GM23338 (cell line): ENCODE measurements around the gene CLEC18C. TPM values are rescaled to one million over a fixed set of nuclear protein-coding genes. Genes with fewer than 3 reads are reported as not detected.

Experiments used
- ATAC-seq: fragments of 200-7000 bp; cut with Tn5 transposase; 3 replicates; pipeline ENCODE4 v1.9.1; 2020
- DNase-seq: peaks from one replicate; pipeline ENCODE4 v3.0.0-alpha.2; 2015; ENCODE audit warnings: low spot score
- H2AFZ ChIP-seq: fragments of 200-600 bp; sonication (generic); 2 replicates; pipeline ENCODE4 v1.8.0; 2016; ENCODE audit warnings: antibody characterized with exemption, mild to moderate bottlenecking, moderate library complexity
- H3F3A ChIP-seq: fragments of 200-600 bp; sonication (generic); replicated peaks from 2 replicates; pipeline ENCODE4 v1.8.0; 2017; ENCODE audit warnings: antibody characterized with exemption, mixed run types, low read depth
- H3K27ac ChIP-seq: fragments of 200-600 bp; sonication (generic); 2 replicates; pipeline ENCODE4 v1.6.1; 2016; ENCODE audit warnings: low read depth
- H3K27me3 ChIP-seq: fragments of 200-600 bp; sonication (generic); 2 replicates; pipeline ENCODE4 v1.8.0; 2016; ENCODE audit warnings: mild to moderate bottlenecking, mixed run types, moderate library complexity; ENCODE audit not compliant: insufficient read depth
- H3K36me3 ChIP-seq: fragments of 200-600 bp; sonication (generic); 2 replicates; pipeline ENCODE4 v1.8.0; 2016; ENCODE audit warnings: mild to moderate bottlenecking; ENCODE audit not compliant: insufficient read depth
- H3K4me1 ChIP-seq: fragments of 200-600 bp; sonication (generic); 2 replicates; pipeline ENCODE4 v1.8.0; 2016; ENCODE audit warnings: mild to moderate bottlenecking, moderate library complexity; ENCODE audit not compliant: insufficient read depth
- H3K4me2 ChIP-seq: fragments of 200-600 bp; sonication (generic); 2 replicates; pipeline ENCODE4 v1.7.1; 2017; ENCODE audit warnings: mixed run types
- H3K4me3 ChIP-seq: fragments of 200-600 bp; sonication (generic); 2 replicates; pipeline ENCODE4 v1.6.1; 2016; ENCODE audit warnings: mixed run types
- H3K79me2 ChIP-seq: fragments of 200-600 bp; sonication (generic); replicated peaks from 2 replicates; pipeline ENCODE4 v1.8.0; 2017; ENCODE audit warnings: mild to moderate bottlenecking; ENCODE audit not compliant: insufficient read depth
- H3K9me2 ChIP-seq: fragments of 200-600 bp; sonication (generic); 2 replicates; pipeline ENCODE4 v1.8.0; 2017; ENCODE audit not compliant: insufficient read depth
- H4K20me1 ChIP-seq: fragments of 200-600 bp; sonication (generic); replicated peaks from 2 replicates; pipeline ENCODE4 v1.8.0; 2017; ENCODE audit warnings: mild to moderate bottlenecking; ENCODE audit not compliant: insufficient read depth
- H3K27ac Mint-ChIP-seq: 2 replicates; pipeline ENCODE4 v1.8.0; 2020; ENCODE audit warnings: inconsistent platforms, mild to moderate bottlenecking, moderate library complexity, mixed read lengths
- H3K27me3 Mint-ChIP-seq: 3 replicates; pipeline ENCODE4 v1.8.0; 2022; ENCODE audit warnings: low read depth, mild to moderate bottlenecking, moderate library complexity, mixed read lengths, inconsistent platforms; ENCODE audit not compliant: insufficient read depth, poor library complexity
- H3K36me3 Mint-ChIP-seq: 3 replicates; pipeline ENCODE4 v1.8.0; 2021; ENCODE audit warnings: low read depth, mild to moderate bottlenecking, inconsistent platforms, moderate library complexity, mixed read lengths
- H3K4me1 Mint-ChIP-seq: 3 replicates; pipeline ENCODE4 v1.8.0; 2020; ENCODE audit warnings: mild to moderate bottlenecking, inconsistent platforms, mixed read lengths
- H3K4me3 Mint-ChIP-seq: 3 replicates; pipeline ENCODE4 v1.8.0; 2021; ENCODE audit warnings: moderate library complexity, mild to moderate bottlenecking, inconsistent platforms, mixed read lengths
- H3K9me3 Mint-ChIP-seq: 3 replicates; pipeline ENCODE4 v1.8.0; 2020; ENCODE audit warnings: moderate library complexity, mild to moderate bottlenecking, inconsistent platforms, mixed read lengths
- EZH2 ChIP-seq: fragments of 200-600 bp; sonication (generic); IDR thresholded peaks from one replicate; pipeline ENCODE4 v1.8.0; 2017; ENCODE audit warnings: antibody characterized with exemption, mild to moderate bottlenecking, low read depth; ENCODE audit not compliant: unreplicated experiment
- ZNF462 ChIP-seq: fragments of 250-450 bp; sonication (Bioruptor Pico); IDR thresholded peaks from 2 replicates; pipeline ENCODE4 v1.5.0; 2020; ENCODE audit warnings: mild to moderate bottlenecking, moderate library complexity
- polyA plus RNA-seq: library from polyadenylated mRNA; unstranded; fragments of >200 nt; fragmentation: Nextera tagmentation; extraction: Ambion mirVana; gene quantifications from 2 replicates; pipeline ENCODE4 v1.2.1, GENCODE V29; 2016
- total RNA-seq: library from RNA; depleted of rRNA; stranded (reverse); fragments of >200 nt; shearing (Covaris generic); gene quantifications from 2 replicates; pipeline ENCODE4 v1.2.3, GENCODE V29; 2014

The CLEC18C gene
- total and polyA plus RNA-seq, 2 experiments from 2014 or later = 0.06 TPM; not detected in 1

GRCh38 chr16:70160821-70161220, 12.8 kb upstream of the CLEC18C start (continued):
- TF ChIP-seq ZNF462 (no peak), EZH2 (no peak)

GRCh38 chr16:70161350-70161749, 12.2 kb upstream of the CLEC18C start:
- H4K20me1 ChIP-seq = peaks cover 22% of the 10 kb centered on the region
- H3K27me3 ChIP-seq = no peaks in the 10 kb centered on the region
- Mint-ChIP-seq H3K27ac (no peak overlapping the region), H3K9me3 (no peaks in the 10 kb centered on the region), H3K36me3 (peaks cover 7% of the 10 kb centered on the region), H3K4me3 (no peak overlapping the region), H3K27me3 (peaks cover 3% of the 10 kb centered on the region), H3K4me1 (peaks cover 4% of the 10 kb centered on the region; the same call in 2 of the 3 replicates)
- H3K9me2 ChIP-seq = no peaks in the 10 kb centered on the region
- no peaks in the 10 kb centered on the region for H3K4me1 ChIP-seq
- no peak overlapping the region for H3K4me2 ChIP-seq
- TF ChIP-seq EZH2 = no peak
- H3K79me2 ChIP-seq = no peaks in the 10 kb centered on the region
- peaks cover 33% of the 10 kb centered on the region for H3K36me3 ChIP-seq
- no peak overlapping the region for H2AFZ ChIP-seq
- DNase-seq (no peak), ATAC-seq (no peak)
- no peak overlapping the region for H3K4me3 ChIP-seq
- H3F3A ChIP-seq = peaks cover 14% of the 10 kb centered on the region; the same call in 1 of the 2 replicates
- no peak overlapping the region for H3K27ac ChIP-seq

GRCh38 chr16:70162041-70162451, 11.5 kb upstream of the CLEC18C start:
- Histone ChIP-seq H3K27ac (peak overlapping the region; percentile 50; the same call in 1 of the 2 replicates), H4K20me1 (peaks cover 19% of the 10 kb centered on the region), H3K4me3 (no peak overlapping the region), H3K4me2 (no peak overlapping the region), H3K9me2 (no peaks in the 10 kb centered on the region), H3K36me3 (peaks cover 26% of the 10 kb centered on the region), H3K79me2 (no peaks in the 10 kb centered on the region), H3F3A (peaks cover 14% of the 10 kb centered on the region; the same call in 1 of the 2 replicates), H2AFZ (no peak overlapping the region), H3K27me3 (no peaks in the 10 kb centered on the region), H3K4me1 (no peaks in the 10 kb centered on the region)
- Mint-ChIP-seq H3K36me3 (peaks cover 7% of the 10 kb centered on the region), H3K4me1 (peaks cover 4% of the 10 kb centered on the region; the same call in 2 of the 3 replicates), H3K27ac (peak overlapping the region; percentile 19; the same call in 1 of the 2 replicates), H3K9me3 (no peaks in the 10 kb centered on the region), H3K27me3 (peaks cover 3% of the 10 kb centered on the region), H3K4me3 (no peak overlapping the region)
- ATAC-seq (no peak), DNase-seq (no peak)
- TF ChIP-seq ZNF462 = no peak
